ENCODE results near the gene TRMT1L.

DNA sequence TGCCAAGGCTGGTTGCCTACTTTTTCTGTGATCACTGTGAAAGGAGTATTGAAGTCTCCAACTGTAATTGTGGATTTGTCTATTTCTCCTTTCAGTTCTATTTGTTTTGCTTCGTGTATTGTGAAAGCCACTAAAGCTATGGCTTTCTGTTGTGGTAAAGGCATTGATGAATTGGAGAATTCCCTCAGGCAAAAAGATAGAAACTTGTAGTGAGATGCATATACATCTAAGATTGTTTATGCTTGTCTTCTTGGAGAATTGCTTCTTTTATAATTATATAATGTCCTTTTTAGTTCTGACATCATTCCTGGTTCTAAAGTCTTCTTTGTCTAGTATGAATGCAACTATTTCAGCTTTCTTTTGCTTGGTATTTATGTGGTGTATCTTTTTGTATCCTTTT lies 37.0 kb upstream of the TRMT1L start:
- TF ChIP-seq CTCF (IDR thresholded peaks at IDR 0.05), result no peak
- no peak for TF ChIP-seq POLR2A (IDR thresholded peaks at IDR 0.05)
- no peak for TF ChIP-seq EP300 (IDR thresholded peaks at IDR 0.05)
